ENCODE measurements around the gene APPL2. TPM values are rescaled to one million over a fixed set of nuclear protein-coding genes. Genes with fewer than 3 reads are reported as not detected.

APPL2 gene
- total RNA-seq, 2 donors from 2014 or later: 13.2 to 26.4 TPM

GRCh38 chr12:105240228-105240627 is 4.3 kb upstream of the APPL2 start:
- no peak overlapping the region for H3K27ac Mint-ChIP-seq
- H3K9me3 Mint-ChIP-seq: no peaks in the 10 kb centered on the region
- H3K27me3 Mint-ChIP-seq: no peaks in the 10 kb centered on the region
- H3K4me3 Mint-ChIP-seq: no peak overlapping the region
- DNase-seq (ENCODE audit: low spot score): no peak
- H3K4me1 Mint-ChIP-seq (ENCODE audit: low read depth in 2 of 2): peaks cover 5 to 10% of the 10 kb centered on the region in 2 donors
- H3K36me3 Mint-ChIP-seq: no peaks in the 10 kb centered on the region
- no peak for ATAC-seq

GRCh38 chr12:105239304-105239703 is 3.3 kb upstream of the APPL2 start:
- H3K36me3 Mint-ChIP-seq: no peaks in the 10 kb centered on the region
- H3K27me3 Mint-ChIP-seq: no peaks in the 10 kb centered on the region

GRCh38 chr12:105237666-105238065 is 1.7 kb upstream of the APPL2 start:
- Mint-ChIP-seq H3K27me3 (no peaks in the 10 kb centered on the region), H3K9me3 (no peaks in the 10 kb centered on the region), H3K4me3 (no peak overlapping the region), H3K36me3 (no peaks in the 10 kb centered on the region), H3K4me1 (ENCODE audit: low read depth in 2 of 2) (peaks cover 22 to 33% of the 10 kb centered on the region in 2 donors), H3K27ac (no peak overlapping the region)
- no peak for ATAC-seq
- DNase-seq (ENCODE audit: low spot score): no peak

More at GRCh38 chr12:105239304-105239703, 3.3 kb upstream of the APPL2 start:
- H3K4me1 Mint-ChIP-seq (ENCODE audit: low read depth in 2 of 2): peaks cover 14 to 19% of the 10 kb centered on the region in 2 donors
- DNase-seq (ENCODE audit: low spot score) (no peak), ATAC-seq (no peak)
- no peak overlapping the region for H3K4me3 Mint-ChIP-seq
- no peak overlapping the region for H3K27ac Mint-ChIP-seq
- H3K9me3 Mint-ChIP-seq: no peaks in the 10 kb centered on the region

- Mint-ChIP-seq H3K27me3 (no peaks in the 10 kb centered on the region), H3K4me1 (ENCODE audit: low read depth in 2 of 2) (peaks cover 22 to 38% of the 10 kb centered on the region in 2 donors), H3K4me3 (peak overlapping the region; percentile 92), H3K36me3 (no peaks in the 10 kb centered on the region), H3K27ac (peak overlapping the region; percentile 76 to 84), H3K9me3 (no peaks in the 10 kb centered on the region)
- ATAC-seq (no peak), DNase-seq (ENCODE audit: low spot score) (no peak)
These were observed 668 bp downstream of the APPL2 start for GRCh38 chr12:105235281-105235731.

- DNase-seq (ENCODE audit: low spot score): no peak
- Mint-ChIP-seq H3K9me3 (no peaks in the 10 kb centered on the region), H3K4me1 (ENCODE audit: low read depth in 2 of 2) (peaks cover 22 to 38% of the 10 kb centered on the region in 2 donors), H3K4me3 (peak overlapping the region; percentile 92), H3K36me3 (no peaks in the 10 kb centered on the region), H3K27me3 (no peaks in the 10 kb centered on the region), H3K27ac (peak overlapping the region; percentile 76 to 84)
- no peak for ATAC-seq
These were observed 1.8 kb downstream of the APPL2 start for GRCh38 chr12:105234197-105234596.

- DNase-seq (ENCODE audit: low spot score) (no peak), ATAC-seq (no peak)
- Mint-ChIP-seq H3K27me3 (no peaks in the 10 kb centered on the region), H3K9me3 (no peaks in the 10 kb centered on the region), H3K4me3 (no peak overlapping the region), H3K4me1 (ENCODE audit: low read depth in 2 of 2) (peaks cover 22 to 46% of the 10 kb centered on the region in 2 donors), H3K36me3 (no peaks in the 10 kb centered on the region), H3K27ac (peak overlapping the region in 1 of 2 donors; percentile 84)
These were observed 2.7 kb downstream of the APPL2 start for GRCh38 chr12:105233041-105233905.

- DNase-seq (ENCODE audit: low spot score) (no peak), ATAC-seq (no peak)
- Mint-ChIP-seq H3K9me3 (no peaks in the 10 kb centered on the region), H3K4me3 (no peak overlapping the region), H3K36me3 (peaks cover 7% of the 10 kb centered on the region), H3K4me1 (ENCODE audit: low read depth in 2 of 2) (peaks cover 25 to 50% of the 10 kb centered on the region in 2 donors), H3K27me3 (no peaks in the 10 kb centered on the region), H3K27ac (no peak overlapping the region)
These were observed 4.6 kb downstream of the APPL2 start for GRCh38 chr12:105231396-105231795.

- ATAC-seq (no peak), DNase-seq (ENCODE audit: low spot score) (no peak)
- Mint-ChIP-seq H3K4me3 (no peak overlapping the region), H3K9me3 (no peaks in the 10 kb centered on the region), H3K4me1 (ENCODE audit: low read depth in 2 of 2) (peaks cover 21 to 44% of the 10 kb centered on the region in 2 donors), H3K27me3 (no peaks in the 10 kb centered on the region), H3K27ac (no peak overlapping the region), H3K36me3 (peaks cover 7% of the 10 kb centered on the region)
These were observed 6.6 kb downstream of the APPL2 start for GRCh38 chr12:105229371-105229770.

- peaks cover 7% of the 10 kb centered on the region for H3K36me3 Mint-ChIP-seq
These were observed 7.0 kb downstream of the APPL2 start for GRCh38 chr12:105228966-105229365.

GRCh38 chr12:105228494-105228893 is 7.5 kb downstream of the APPL2 start:
- DNase-seq (ENCODE audit: low spot score) (no peak), ATAC-seq (peak in 1 of 2 donors; percentile 54)
- Mint-ChIP-seq H3K9me3 (no peaks in the 10 kb centered on the region), H3K36me3 (peaks cover 7% of the 10 kb centered on the region), H3K27me3 (no peaks in the 10 kb centered on the region), H3K27ac (peak overlapping the region in 1 of 2 donors; percentile 44), H3K4me3 (no peak overlapping the region), H3K4me1 (ENCODE audit: low read depth in 2 of 2) (peaks cover 17 to 39% of the 10 kb centered on the region in 2 donors)

More at GRCh38 chr12:105228966-105229365, 7.0 kb downstream of the APPL2 start:
- no peak overlapping the region for H3K4me3 Mint-ChIP-seq
- H3K27ac Mint-ChIP-seq: peak overlapping the region in 1 of 2 donors; percentile 44
- no peak for ATAC-seq
- peaks cover 17 to 40% of the 10 kb centered on the region in 2 donors for H3K4me1 Mint-ChIP-seq (ENCODE audit: low read depth in 2 of 2)
- no peaks in the 10 kb centered on the region for H3K27me3 Mint-ChIP-seq
- DNase-seq (ENCODE audit: low spot score): no peak
- no peaks in the 10 kb centered on the region for H3K9me3 Mint-ChIP-seq

- H3K27me3 Mint-ChIP-seq: no peaks in the 10 kb centered on the region
- H3K27ac Mint-ChIP-seq: no peak overlapping the region
- H3K9me3 Mint-ChIP-seq: no peaks in the 10 kb centered on the region
- peaks cover 7% of the 10 kb centered on the region for H3K36me3 Mint-ChIP-seq
- peak in 1 of 2 donors; percentile 62 for ATAC-seq
- no peak overlapping the region for H3K4me3 Mint-ChIP-seq
- no peak for DNase-seq (ENCODE audit: low spot score)
- H3K4me1 Mint-ChIP-seq (ENCODE audit: low read depth in 2 of 2): peaks cover 15 to 39% of the 10 kb centered on the region in 2 donors
These were observed 8.1 kb downstream of the APPL2 start for GRCh38 chr12:105227879-105228278.

- DNase-seq (ENCODE audit: low spot score) (no peak), ATAC-seq (peak; percentile 69 to 75)
- Mint-ChIP-seq H3K36me3 (peaks cover 7% of the 10 kb centered on the region), H3K27me3 (no peaks in the 10 kb centered on the region), H3K4me3 (peak overlapping the region; percentile 44), H3K9me3 (no peaks in the 10 kb centered on the region), H3K27ac (peak overlapping the region in 1 of 2 donors; percentile 43), H3K4me1 (ENCODE audit: low read depth in 2 of 2) (peaks cover 27 to 47% of the 10 kb centered on the region in 2 donors)
These were observed 9.8 kb downstream of the APPL2 start for GRCh38 chr12:105226219-105226618.

GRCh38 chr12:105225505-105226015 is 10.4 kb downstream of the APPL2 start:
- ATAC-seq (no peak), DNase-seq (ENCODE audit: low spot score) (no peak)
- no peaks in the 10 kb centered on the region for H3K9me3 Mint-ChIP-seq
- H3K36me3 Mint-ChIP-seq: peaks cover 7% of the 10 kb centered on the region
- peaks cover 30 to 47% of the 10 kb centered on the region in 2 donors for H3K4me1 Mint-ChIP-seq (ENCODE audit: low read depth in 2 of 2)
- H3K27ac Mint-ChIP-seq: peak overlapping the region in 1 of 2 donors; percentile 43
- H3K27me3 Mint-ChIP-seq: no peaks in the 10 kb centered on the region
- H3K4me3 Mint-ChIP-seq: no peak overlapping the region

- Mint-ChIP-seq H3K4me3 (no peak overlapping the region), H3K4me1 (ENCODE audit: low read depth in 2 of 2) (peaks cover 35 to 50% of the 10 kb centered on the region in 2 donors), H3K27me3 (no peaks in the 10 kb centered on the region), H3K27ac (no peak overlapping the region), H3K36me3 (peaks cover 7% of the 10 kb centered on the region), H3K9me3 (no peaks in the 10 kb centered on the region)
- no peak for ATAC-seq
- no peak for DNase-seq (ENCODE audit: low spot score)
These were observed 11.6 kb downstream of the APPL2 start for GRCh38 chr12:105224399-105224798.
